Fibroblast of villous mesenchyme (primary cell): Measurements from ENCODE around the gene EXOC3L4. TPM values are rescaled to one million over a fixed set of nuclear protein-coding genes. Genes with fewer than 3 reads are reported as not detected.
A peak's percentile ranks its signal among the peaks of the same experiment; 100 is the strongest.

Source experiments
- DNase-seq: peaks from one replicate; pipeline ENCODE4 v3.0.0-alpha.2; 2010; ENCODE audit warnings: low read depth
- H3K4me3 ChIP-seq: 2 replicates; pipeline ENCODE4 v1.5.1; 2011; ENCODE audit warnings: low read depth, mild to moderate bottlenecking, low read length
- CTCF ChIP-seq: IDR thresholded peaks from 2 replicates; pipeline ENCODE4 v1.5.1; 2012; ENCODE audit warnings: low read depth, mild to moderate bottlenecking, low read length; ENCODE audit not compliant: insufficient read depth
- total RNA-seq: library from RNA; depleted of rRNA; stranded (reverse); fragments of >200 nt; gene quantifications from 2 replicates; pipeline ENCODE4 v1.2.3, GENCODE V29; 2012

Gene EXOC3L4
- total RNA-seq, 1 donor, result not detected

DNA sequence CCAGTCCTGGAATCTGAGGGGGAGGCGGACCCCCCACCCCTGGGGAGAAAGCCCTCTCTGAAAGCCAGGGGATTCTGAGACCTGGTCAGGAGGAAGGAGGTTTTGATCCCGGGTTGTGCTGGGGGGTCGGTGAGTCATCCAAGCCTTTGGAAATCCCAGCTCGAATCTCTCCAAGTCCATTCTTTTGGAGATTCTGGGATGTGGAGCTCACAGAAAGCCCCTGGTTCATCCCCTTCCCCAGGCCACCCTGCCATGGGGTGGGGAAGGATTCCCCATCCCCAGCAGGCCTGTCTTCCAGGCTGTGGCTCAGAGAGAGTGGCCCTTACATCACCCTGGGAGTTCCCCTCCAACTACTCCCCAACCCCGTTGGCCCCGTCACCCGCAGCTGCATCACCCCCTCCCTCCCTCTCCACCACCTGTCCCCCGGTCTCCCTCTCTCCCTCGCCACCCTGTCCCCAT, 14.3 kb downstream of the EXOC3L4 start:
- peak; percentile 43 for DNase-seq
- H3K4me3 ChIP-seq, result no peak overlapping the region
- TF ChIP-seq CTCF, result no peak

- no peak for TF ChIP-seq CTCF
- no peak overlapping the region for H3K4me3 ChIP-seq
- peak; percentile 79 for DNase-seq
These were observed 15.3 kb downstream of the EXOC3L4 start for GRCh38 chr14:103109535-103110441.

GRCh38 chr14:103110681-103111231, 16.2 kb downstream of the EXOC3L4 start:
- DNase-seq, result no peak

GRCh38 chr14:103111232-103111868, 16.8 kb downstream of the EXOC3L4 start:
- no peak for TF ChIP-seq CTCF
- DNase-seq, result no peak
- H3K4me3 ChIP-seq, result no peak overlapping the region

More at GRCh38 chr14:103110681-103111231, 16.2 kb downstream of the EXOC3L4 start:
- no peak for TF ChIP-seq CTCF
- no peak overlapping the region for H3K4me3 ChIP-seq

GRCh38 chr14:103112400-103113243, 18.1 kb downstream of the EXOC3L4 start:
- no peak for DNase-seq
- TF ChIP-seq CTCF, result no peak
- H3K4me3 ChIP-seq, result no peak overlapping the region

DNA sequence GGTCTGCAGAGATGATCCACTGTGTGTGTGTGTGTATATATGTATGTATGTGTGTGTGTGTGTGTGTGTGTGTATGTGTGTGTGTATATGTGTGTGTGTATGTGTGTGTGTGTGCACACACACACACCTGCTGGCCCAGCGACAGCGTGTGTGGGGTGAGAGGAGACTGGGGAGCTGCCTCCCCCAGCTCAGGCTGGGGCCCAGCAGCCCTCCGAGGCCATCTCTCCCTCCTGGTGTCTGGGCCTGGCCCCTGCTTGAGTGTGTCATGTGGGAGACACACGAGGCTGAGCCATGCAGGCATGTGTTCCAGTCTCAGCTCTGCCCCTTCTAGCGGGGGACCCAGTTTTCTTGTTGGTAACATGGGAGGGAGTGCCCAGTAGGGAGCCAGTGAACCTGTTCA, 18.8 kb downstream of the EXOC3L4 start:
- TF ChIP-seq CTCF, result no peak
- no peak for DNase-seq
- no peak overlapping the region for H3K4me3 ChIP-seq
